Spleen (tissue), 7 donors: ENCODE results near the gene ZC3H4.

Experiments
- POLR2AphosphoS5 ChIP-seq, 3 donors: sonication (generic); formaldehyde crosslinking; IDR thresholded peaks; one replicate each; pipeline ENCODE4 v1.5.1; 2017; ENCODE audit warnings: antibody characterized with exemption in 3 of 3
- TF ChIP-seq, protein P1 (sequence below), 11 experiments: fragments of 200-600 bp in 7 of 11; fragments of 450-650 bp in 4 of 11; sonication (generic) in 4 of 11; IDR thresholded peaks in 8 of 11; conservative IDR thresholded peaks in 3 of 11; 1 replicate in 7 of 11; 2 replicates in 4 of 11; pipeline versions ENCODE4 v1.4.0 to v1.8.0; 2016 to 2021; ENCODE audit warnings: antibody characterized with exemption in 11 of 11, inconsistent platforms in 4 of 11, mild to moderate bottlenecking in 1 of 11
- donor health status: DM: no; HTN: no; CAD: no; lungs with moderate emphysema.
- donor health status: DM: no; HTN: no; CAD: no.
- donor health status: DM: no; HTN: no; CAD: no.

DNA sequence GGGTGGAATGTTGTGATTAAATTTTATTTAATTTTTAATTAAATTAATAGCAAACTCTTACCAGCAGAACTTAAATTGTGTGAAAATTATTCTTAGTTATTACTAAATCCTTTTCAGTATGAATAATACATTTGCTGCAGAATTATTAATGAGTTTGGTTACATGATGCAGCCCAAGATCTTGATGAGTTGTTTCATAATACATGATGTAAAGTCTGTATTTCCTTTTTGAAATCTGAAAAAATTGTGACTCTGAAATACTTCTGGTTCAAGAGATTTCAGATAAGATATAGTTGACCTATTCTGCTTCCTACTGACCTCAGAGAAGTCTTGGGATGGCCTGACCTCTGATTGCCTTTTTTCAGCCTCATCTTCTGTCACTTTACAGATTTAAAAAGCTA, 28.1 kb upstream of the ZC3H4 start:
- TF ChIP-seq, protein P1, sequence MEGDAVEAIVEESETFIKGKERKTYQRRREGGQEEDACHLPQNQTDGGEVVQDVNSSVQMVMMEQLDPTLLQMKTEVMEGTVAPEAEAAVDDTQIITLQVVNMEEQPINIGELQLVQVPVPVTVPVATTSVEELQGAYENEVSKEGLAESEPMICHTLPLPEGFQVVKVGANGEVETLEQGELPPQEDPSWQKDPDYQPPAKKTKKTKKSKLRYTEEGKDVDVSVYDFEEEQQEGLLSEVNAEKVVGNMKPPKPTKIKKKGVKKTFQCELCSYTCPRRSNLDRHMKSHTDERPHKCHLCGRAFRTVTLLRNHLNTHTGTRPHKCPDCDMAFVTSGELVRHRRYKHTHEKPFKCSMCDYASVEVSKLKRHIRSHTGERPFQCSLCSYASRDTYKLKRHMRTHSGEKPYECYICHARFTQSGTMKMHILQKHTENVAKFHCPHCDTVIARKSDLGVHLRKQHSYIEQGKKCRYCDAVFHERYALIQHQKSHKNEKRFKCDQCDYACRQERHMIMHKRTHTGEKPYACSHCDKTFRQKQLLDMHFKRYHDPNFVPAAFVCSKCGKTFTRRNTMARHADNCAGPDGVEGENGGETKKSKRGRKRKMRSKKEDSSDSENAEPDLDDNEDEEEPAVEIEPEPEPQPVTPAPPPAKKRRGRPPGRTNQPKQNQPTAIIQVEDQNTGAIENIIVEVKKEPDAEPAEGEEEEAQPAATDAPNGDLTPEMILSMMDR (IDR thresholded peaks at IDR 0.05 in 8 of 11, conservative IDR thresholded peaks at IDR 0.05 in 3 of 11): no peak
- TF ChIP-seq POLR2AphosphoS5 (IDR thresholded peaks at IDR 0.05): no peak
